Testis (tissue), 3 donors: Measurements from ENCODE around the gene CENPX. TPM values are rescaled to one million over a fixed set of nuclear protein-coding genes. Genes with fewer than 3 reads are reported as not detected.

Experiments used
- DNase-seq: peaks from one replicate; pipeline ENCODE4 v3.0.0-alpha.2; 2019
- H3K27ac ChIP-seq, 2 donors: fragments of 200-600 bp; sonication (generic); one replicate each; pipeline ENCODE4 v1.5.1; 2019
- H3K27me3 ChIP-seq: fragments of 200-600 bp; sonication (generic); one replicate; pipeline ENCODE4 v1.5.1; 2019
- H3K36me3 ChIP-seq: fragments of 200-600 bp; sonication (generic); one replicate; pipeline ENCODE4 v1.5.1; 2017; ENCODE audit warnings: low read depth; ENCODE audit errors: missing control alignments
- H3K4me1 ChIP-seq: fragments of 200-600 bp; sonication (generic); one replicate; pipeline ENCODE4 v1.5.1; 2019
- H3K4me3 ChIP-seq, 2 donors: fragments of 200-600 bp; sonication (generic); one replicate each; pipeline ENCODE4 v1.5.1; 2017 to 2019
- H3K9me3 ChIP-seq: fragments of 200-600 bp; sonication (generic); one replicate; pipeline ENCODE4 v1.5.1; 2017
- POLR2A ChIP-seq: fragments of 450-650 bp; IDR thresholded peaks from one replicate; pipeline ENCODE4 v1.6.1; 2017; ENCODE audit warnings: antibody characterized with exemption, mild to moderate bottlenecking, moderate library complexity
- WGBS, 2 donors: methylation state at CpG; one replicate each; pipeline ENCODE4 v1.1.5; 2018; 5-methylcytosine and 5-hydroxymethylcytosine counted together
- intact Hi-C: fragments of 100-400 bp; cut with DNase I; formaldehyde crosslinking; loops from one replicate; pipeline ENCODE4 v1.15.1; 2023; ENCODE audit warnings: low total_unique reads
- polyA plus RNA-seq: library from polyadenylated mRNA; stranded (reverse); fragments of 350-450 nt; fragmentation: Illumina TruSeq; extraction: RNeasy Lipid Tissue Mini Kit (QIAGEN cat#74804); gene quantifications from one replicate; pipeline ENCODE4 v1.2.3, GENCODE V29; 2014; ENCODE audit warnings: low read depth, low replicate concordance; ENCODE audit not compliant: insufficient read depth
- total RNA-seq, 2 donors: library from RNA; depleted of rRNA; stranded (reverse); fragments of >200 nt; gene quantifications; one replicate each; pipeline ENCODE4 v1.2.3, GENCODE V29; 2016
- TF ChIP-seq, protein P1 (sequence below), 3 experiments: fragments of 450-650 bp in 2 of 3; fragments of 200-600 bp in 1 of 3; sonication (generic) in 1 of 3; IDR thresholded peaks; one replicate each; pipeline ENCODE4 v1.5.1; 2016 to 2019; ENCODE audit warnings: antibody characterized with exemption in 3 of 3, mild to moderate bottlenecking in 2 of 3, moderate library complexity in 1 of 3

The CENPX gene
- total and polyA plus RNA-seq, 3 donors from 2014 or later: 43.0 to 51.8 (median 43.5) TPM

DNA sequence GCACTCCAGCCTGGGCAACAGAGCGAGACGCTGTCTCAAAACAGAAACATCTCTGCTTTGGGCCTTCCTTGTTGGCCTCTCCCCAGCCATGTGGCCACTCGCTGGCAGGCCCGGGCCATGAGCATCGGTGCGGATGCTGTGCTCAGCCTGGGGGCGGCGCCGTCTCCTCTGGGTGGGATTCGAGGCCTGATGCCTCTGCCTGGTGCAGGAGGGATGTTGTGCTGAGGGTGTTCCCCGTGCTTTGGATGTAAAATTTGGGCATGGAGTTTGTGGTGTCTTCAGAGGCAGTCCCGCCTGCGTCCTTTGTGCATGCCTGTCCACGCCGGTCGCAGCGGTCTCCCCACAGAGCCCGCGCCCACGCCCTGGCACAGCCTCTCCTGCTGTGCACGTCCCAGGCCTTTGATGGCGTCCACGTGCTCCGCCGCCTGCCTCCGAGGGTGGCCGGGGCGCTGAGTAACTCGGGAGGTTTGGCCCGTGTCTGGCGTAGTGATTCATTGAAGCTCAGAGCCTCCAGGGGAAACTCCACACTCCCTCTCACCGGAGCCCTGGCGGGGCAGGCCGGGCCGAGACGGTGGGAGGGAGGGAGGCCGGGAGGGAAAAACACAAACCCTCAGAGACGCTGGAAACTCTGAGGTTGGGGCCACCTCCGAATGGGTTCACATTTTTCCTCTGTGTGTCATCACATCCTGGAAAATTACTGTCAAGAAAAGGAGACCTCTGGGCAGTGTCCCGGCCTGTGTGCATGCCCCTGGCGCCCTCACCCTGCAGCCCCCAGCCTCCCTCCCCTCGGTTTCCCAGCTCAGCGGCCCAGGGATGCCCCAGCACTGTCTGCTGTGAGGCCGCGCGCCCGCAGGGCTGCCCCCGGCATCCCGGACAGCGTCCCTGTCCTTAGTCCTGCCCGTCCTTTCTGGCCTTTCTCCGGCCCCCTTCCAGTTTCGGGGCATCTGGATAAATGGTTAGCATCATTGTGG lies 19.0 kb downstream of the CENPX start:
- no peak overlapping the region for H3K4me3 ChIP-seq
- no peaks in the 10 kb centered on the region for H3K36me3 ChIP-seq
- no peaks in the 10 kb centered on the region for H3K9me3 ChIP-seq
- H3K27ac ChIP-seq: no peak overlapping the region
- TF ChIP-seq POLR2A: no peak
- H3K27me3 ChIP-seq: no peaks in the 10 kb centered on the region
- intact Hi-C loops: no loop called here
- 78 to 84% methylated on average over 30 to 53 of the region's 53 CpGs for WGBS, 2 donors
- no peak for DNase-seq
- no peaks in the 10 kb centered on the region for H3K4me1 ChIP-seq

DNA sequence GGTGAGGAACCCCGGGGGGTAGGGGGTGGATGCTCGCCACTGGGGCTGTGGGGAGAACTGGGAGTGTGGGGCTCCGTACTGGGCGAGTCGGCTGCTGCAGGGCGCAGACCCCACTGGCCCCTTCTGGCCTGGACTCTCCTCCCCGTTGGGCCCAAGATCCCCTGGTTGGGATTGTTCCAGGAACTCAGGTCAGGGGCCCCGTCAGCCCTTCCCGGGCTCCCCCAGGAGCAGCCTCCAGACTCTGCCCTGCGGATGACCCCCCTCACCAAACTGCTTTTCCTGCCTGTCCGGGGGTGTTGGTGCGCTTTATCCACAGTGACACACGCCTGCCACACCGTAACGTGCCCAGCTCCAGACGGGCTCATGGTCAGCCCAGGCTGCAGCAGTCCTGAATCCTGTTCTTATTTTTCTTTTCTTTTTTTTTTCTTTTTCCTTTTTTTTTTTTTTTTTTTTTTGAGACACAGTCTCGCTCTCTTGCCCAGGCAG lies 21.1 kb downstream of the CENPX start:
- TF ChIP-seq, protein P1, sequence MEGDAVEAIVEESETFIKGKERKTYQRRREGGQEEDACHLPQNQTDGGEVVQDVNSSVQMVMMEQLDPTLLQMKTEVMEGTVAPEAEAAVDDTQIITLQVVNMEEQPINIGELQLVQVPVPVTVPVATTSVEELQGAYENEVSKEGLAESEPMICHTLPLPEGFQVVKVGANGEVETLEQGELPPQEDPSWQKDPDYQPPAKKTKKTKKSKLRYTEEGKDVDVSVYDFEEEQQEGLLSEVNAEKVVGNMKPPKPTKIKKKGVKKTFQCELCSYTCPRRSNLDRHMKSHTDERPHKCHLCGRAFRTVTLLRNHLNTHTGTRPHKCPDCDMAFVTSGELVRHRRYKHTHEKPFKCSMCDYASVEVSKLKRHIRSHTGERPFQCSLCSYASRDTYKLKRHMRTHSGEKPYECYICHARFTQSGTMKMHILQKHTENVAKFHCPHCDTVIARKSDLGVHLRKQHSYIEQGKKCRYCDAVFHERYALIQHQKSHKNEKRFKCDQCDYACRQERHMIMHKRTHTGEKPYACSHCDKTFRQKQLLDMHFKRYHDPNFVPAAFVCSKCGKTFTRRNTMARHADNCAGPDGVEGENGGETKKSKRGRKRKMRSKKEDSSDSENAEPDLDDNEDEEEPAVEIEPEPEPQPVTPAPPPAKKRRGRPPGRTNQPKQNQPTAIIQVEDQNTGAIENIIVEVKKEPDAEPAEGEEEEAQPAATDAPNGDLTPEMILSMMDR (IDR thresholded peaks at IDR 0.05): no peak
- TF ChIP-seq POLR2A: no peak
- WGBS, 2 donors: 86 to 91% methylated on average over 14 to 17 of the region's 17 CpGs

DNA sequence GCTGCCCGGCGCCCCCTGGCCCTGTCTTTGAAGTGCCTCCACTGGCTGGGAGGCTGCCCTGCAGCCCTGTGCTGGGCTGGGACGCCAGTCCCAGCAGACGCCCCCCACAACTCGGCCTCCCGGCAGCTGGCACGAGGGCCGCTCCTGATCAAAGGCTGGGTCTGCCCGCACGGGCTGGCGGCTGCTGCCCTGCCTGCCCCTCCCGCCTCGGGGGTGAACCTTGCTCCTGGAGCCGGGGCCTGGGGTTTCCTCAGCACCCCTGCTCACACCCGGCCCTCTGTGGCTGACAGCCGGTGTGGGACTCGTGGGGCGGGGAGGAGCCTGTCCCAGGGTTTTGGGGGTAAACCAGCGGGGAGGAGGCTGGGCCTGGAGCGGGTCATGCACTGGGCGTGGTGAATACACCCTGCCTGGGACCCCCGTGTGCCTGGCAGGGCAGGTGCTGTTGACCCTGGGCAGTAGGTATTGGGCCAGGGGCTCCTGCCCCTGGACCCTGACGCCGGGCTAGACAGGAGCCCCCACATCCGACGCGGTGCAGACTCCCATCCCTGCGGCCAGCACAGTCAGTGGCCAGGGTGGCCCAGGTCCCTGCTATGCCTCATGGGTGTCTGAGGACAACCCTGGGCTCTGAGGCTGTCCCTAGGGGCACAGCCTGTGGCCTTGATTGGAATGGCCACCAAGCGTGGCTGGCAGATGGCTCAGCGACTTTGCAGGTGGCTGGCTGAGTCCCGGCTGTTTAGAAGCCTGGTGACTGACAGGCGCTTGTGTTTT lies 21.7 kb downstream of the CENPX start:
- Histone ChIP-seq H3K9me3 (no peaks in the 10 kb centered on the region), H3K4me3 (no peak overlapping the region), H3K27ac (no peak overlapping the region), H3K36me3 (no peaks in the 10 kb centered on the region), H3K4me1 (no peaks in the 10 kb centered on the region), H3K27me3 (no peaks in the 10 kb centered on the region)
- TF ChIP-seq, protein P1 (IDR thresholded peaks at IDR 0.05): no peak
- TF ChIP-seq POLR2A: no peak
- no peak for DNase-seq
- intact Hi-C loops: no loop called here
- 81 to 96% methylated on average over 4 to 24 of the region's 32 CpGs for WGBS, 2 donors

More for the DNA sequence above, 21.1 kb downstream of the CENPX start:
- no peaks in the 10 kb centered on the region for H3K4me1 ChIP-seq
- H3K27me3 ChIP-seq: no peaks in the 10 kb centered on the region
- no peak overlapping the region for H3K27ac ChIP-seq
- no peak for DNase-seq
- no peaks in the 10 kb centered on the region for H3K36me3 ChIP-seq
- no peaks in the 10 kb centered on the region for H3K9me3 ChIP-seq
- H3K4me3 ChIP-seq: no peak overlapping the region
- intact Hi-C loops: no loop called here

DNA sequence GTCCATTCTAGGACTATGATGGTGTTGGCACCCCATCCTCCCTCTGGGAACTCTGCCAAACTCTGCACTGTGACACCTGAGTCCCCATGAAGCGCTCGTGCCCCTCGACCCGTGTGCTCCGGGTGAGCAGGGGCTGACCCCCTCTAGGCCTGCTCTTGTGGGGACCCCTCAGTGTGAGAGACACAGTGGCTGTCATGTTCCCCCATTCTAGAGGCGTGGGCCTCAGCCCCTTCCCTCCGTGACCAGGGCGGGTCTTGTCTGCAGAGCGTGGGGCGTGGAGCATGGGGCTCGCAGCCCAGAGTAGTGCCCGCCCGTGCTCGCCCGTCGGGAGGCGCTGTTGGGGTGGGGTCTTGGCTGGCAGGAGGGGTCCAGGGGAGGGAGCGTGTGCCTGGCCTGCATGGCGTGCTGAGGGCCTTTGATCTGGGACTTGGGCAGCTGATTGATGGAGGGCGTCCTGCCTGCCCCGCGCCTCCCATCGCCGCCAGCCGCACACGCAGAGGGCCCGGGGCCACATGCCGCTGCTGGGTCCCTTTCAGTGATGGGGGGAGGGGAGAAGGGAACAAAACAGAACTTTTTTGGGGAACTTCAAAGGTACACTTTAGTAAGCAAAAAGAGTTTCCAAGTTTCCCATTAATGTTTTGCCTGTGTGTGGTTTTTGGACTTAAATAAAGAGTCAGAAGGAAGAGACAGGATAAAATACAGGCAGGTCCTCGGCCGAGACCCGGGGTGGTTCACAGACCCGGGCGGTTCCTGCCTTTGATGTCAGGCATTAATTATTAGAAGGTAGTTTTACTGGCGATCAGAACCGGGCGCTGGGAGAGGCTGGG lies 22.5 kb downstream of the CENPX start:
- WGBS, 2 donors: 86 to 92% methylated on average over 24 to 36 of the region's 36 CpGs
- Histone ChIP-seq H3K4me3 (no peak overlapping the region), H3K9me3 (no peaks in the 10 kb centered on the region), H3K27ac (no peak overlapping the region), H3K4me1 (no peaks in the 10 kb centered on the region), H3K27me3 (no peaks in the 10 kb centered on the region), H3K36me3 (no peaks in the 10 kb centered on the region)
- no peak for TF ChIP-seq POLR2A
- TF ChIP-seq, protein P1 (IDR thresholded peaks at IDR 0.05): no peak
- no peak for DNase-seq
- intact Hi-C loops: no loop called here
